Heart left ventricle (tissue), 16 donors: ENCODE measurements around the gene NTSR2. TPM values are rescaled to one million over a fixed set of nuclear protein-coding genes. Genes with fewer than 3 reads are reported as not detected.

Experiments used
- ATAC-seq, 4 donors: fragments of 200-7000 bp; cut with Tn5 transposase; one replicate each; pipeline ENCODE4 v1.9.1; 2020 to 2022; ENCODE audit warnings: moderate library complexity in 4 of 4, mild to moderate bottlenecking in 3 of 4, moderate number of reproducible peaks in 1 of 4
- DNase-seq, 5 donors: peaks; one replicate each; pipeline ENCODE4 v3.0.0-alpha.2; 2020
- H3K27ac ChIP-seq, 12 donors: fragments of 200-600 bp; sonication (generic) in 4 of 12; one replicate each; pipeline versions ENCODE4 v1.5.0 to v1.8.0; 2016 to 2022; ENCODE audit warnings: mild to moderate bottlenecking in 2 of 12
- H3K27me3 ChIP-seq, 9 donors: fragments of 200-600 bp; sonication (generic) in 2 of 9; one replicate each; pipeline versions ENCODE4 v1.5.1 to v1.8.0; 2016 to 2022; ENCODE audit warnings: mild to moderate bottlenecking in 3 of 9
- H3K36me3 ChIP-seq, 9 donors: fragments of 200-600 bp; sonication (generic) in 2 of 9; one replicate each; pipeline versions ENCODE4 v1.5.0 to v1.8.0; 2018 to 2022; ENCODE audit warnings: mild to moderate bottlenecking in 2 of 9
- H3K4me1 ChIP-seq, 12 donors: fragments of 200-600 bp; sonication (generic) in 4 of 12; one replicate each; pipeline versions ENCODE4 v1.5.0 to v1.8.0; 2016 to 2022; ENCODE audit warnings: mild to moderate bottlenecking in 3 of 12
- H3K4me3 ChIP-seq, 12 donors: fragments of 200-600 bp; sonication (generic) in 4 of 12; one replicate each; pipeline versions ENCODE4 v1.5.0 to v1.8.0; 2017 to 2022; ENCODE audit warnings: mild to moderate bottlenecking in 9 of 12, moderate library complexity in 4 of 12
- H3K9me3 ChIP-seq, 12 donors: fragments of 200-600 bp; sonication (generic) in 4 of 12; one replicate each; pipeline versions ENCODE4 v1.5.0 to v1.8.0; 2016 to 2022; ENCODE audit warnings: mild to moderate bottlenecking in 1 of 12
- CTCF ChIP-seq, 12 donors: fragments of 200-600 bp; sonication (generic) in 4 of 12; IDR thresholded peaks; one replicate each; pipeline versions ENCODE4 v1.5.0 to v1.8.0; 2018 to 2022; ENCODE audit warnings: antibody characterized with exemption in 12 of 12, mild to moderate bottlenecking in 5 of 12
- POLR2A ChIP-seq, 2 donors: fragments of 450-650 bp; IDR thresholded peaks; one replicate each; pipeline ENCODE4 v1.6.1; 2017; ENCODE audit warnings: antibody characterized with exemption in 2 of 2, mild to moderate bottlenecking in 2 of 2, moderate library complexity in 2 of 2
- WGBS, 4 donors: extraction: QIAGEN DNeasy Blood & Tissue Kit in 2 of 4; methylation state at CpG; one replicate each; pipeline versions ENCODE4 v1.1.5 to v1.1.7; 2013 to 2018; 5-methylcytosine and 5-hydroxymethylcytosine counted together
- intact Hi-C, 10 donors: fragments of 100-400 bp; cut with DNase I; formaldehyde crosslinking; loops; one replicate each; pipeline versions ENCODE4 v1.11.1 to v1.14.2; 2022
- polyA plus RNA-seq, 2 donors: library from polyadenylated mRNA; stranded (reverse); fragments of 200-250 nt; gene quantifications; one replicate each; pipeline ENCODE4 v1.2.3, GENCODE V29; 2013
- total RNA-seq, 9 donors: library from RNA; depleted of rRNA in 2 of 9; stranded (reverse); fragments of >200 nt in 2 of 9; fragmentation: NEBNext Ultra II Directional in 3 of 9; extraction: Animal tissue kit (Norgen Biotek cat#: 25700) in 3 of 9; gene quantifications; one replicate each; pipeline versions ENCODE4 v1.1.0 to v1.2.4, GENCODE V29; 2016 to 2023
- donor health status: ischemic (EF 13 %, LVEDD 7.1; RV severe dilation, severe dysfunction).
- donor health status: healthy with polysubstance abuse.
- donor health status: DM: no; HTN: yes; CAD: no.
- donor health status: DM: no; HTN: no; CAD: no.
- donor health status: ischemic (EF 25% LVEDD 6.9; RV normal size, moderate dysfunction).
- donor health status: ischemic (EF 25% LVEDD 5.7; RV mildly dilated, moderate dysfunction).
- donor health status: healthy.
- donor health status: DM: yes; HTN: yes; CAD: no.
- donor health status: ischemic (EF 35%, LVEDD 5.7; RV mildly dilated, moderate dysfunction).
- donor health status: nonischemic (EF 11% LVEDD 7.7; RV severe dilation, severe dysfunction).
- donor health status: DM: yes; HTN: yes; CAD: no.
- donor health status: PGD.
- donor health status: ischemic (EF 29% LVEDD 5.4; RV normal size, mild dysfunction).
- donor health status: nonischemic (EF 23%, LVEDD 6.1; RV moderate dilation, normal function).

Gene NTSR2
- total and polyA plus RNA-seq, 11 donors: 0.04 to 0.16 TPM; not detected in 9

- ATAC-seq (no peak), DNase-seq (no peak)
- TF ChIP-seq POLR2A (IDR thresholded peaks at IDR 0.05) (no peak), CTCF (IDR thresholded peaks at IDR 0.05) (no peak)
- H3K9me3 ChIP-seq: no peaks in the 10 kb centered on the region
- no peak overlapping the region for H3K27ac ChIP-seq
- intact Hi-C loops: no loop called here
- H3K36me3 ChIP-seq: no peaks in the 10 kb centered on the region
- WGBS, 4 donors: 61 to 72% (median 69%) methylated on average over 3 of the region's 3 CpGs
- H3K4me3 ChIP-seq: no peak overlapping the region
- peaks cover 0 to 15% (median 8%) of the 10 kb centered on the region in 12 donors for H3K4me1 ChIP-seq
- peaks cover 0 to 41% (median 3%) of the 10 kb centered on the region in 9 donors for H3K27me3 ChIP-seq
These were observed 2.4 kb upstream of the NTSR2 start for GRCh38 chr2:11672407-11672806.

GRCh38 chr2:11667866-11668637 is 1.9 kb downstream of the NTSR2 start:
- H3K27ac ChIP-seq: no peak overlapping the region
- intact Hi-C loops: no loop called here

GRCh38 chr2:11667194-11667593 is 2.8 kb downstream of the NTSR2 start:
- Histone ChIP-seq H3K36me3 (no peaks in the 10 kb centered on the region), H3K9me3 (peaks cover 0 to 7% (median 0%) of the 10 kb centered on the region in 12 donors), H3K27ac (no peak overlapping the region), H3K4me3 (no peak overlapping the region), H3K4me1 (peaks cover 0 to 11% (median 8%) of the 10 kb centered on the region in 12 donors), H3K27me3 (peaks cover 0 to 42% (median under 1%) of the 10 kb centered on the region in 9 donors)
- intact Hi-C loops: no loop called here
- 75 to 82% (median 77%) methylated on average over 3 of the region's 3 CpGs for WGBS, 4 donors
- no peak for DNase-seq
- ATAC-seq: no peak
- no peak for TF ChIP-seq CTCF (IDR thresholded peaks at IDR 0.05)
- no peak for TF ChIP-seq POLR2A (IDR thresholded peaks at IDR 0.05)

More at GRCh38 chr2:11667866-11668637, 1.9 kb downstream of the NTSR2 start:
- Histone ChIP-seq H3K36me3 (no peaks in the 10 kb centered on the region), H3K27me3 (peaks cover 0 to 40% (median 0%) of the 10 kb centered on the region in 9 donors), H3K4me1 (peaks cover 0 to 11% (median 8%) of the 10 kb centered on the region in 12 donors), H3K9me3 (peaks cover 0 to 2% (median 0%) of the 10 kb centered on the region in 12 donors), H3K4me3 (no peak overlapping the region)
- 72 to 77% (median 74%) methylated on average over 15 to 16 of the region's 16 CpGs for WGBS, 4 donors
- ATAC-seq (no peak), DNase-seq (no peak)
- TF ChIP-seq POLR2A (IDR thresholded peaks at IDR 0.05) (no peak), CTCF (IDR thresholded peaks at IDR 0.05) (no peak)

- Histone ChIP-seq H3K9me3 (peaks cover 0 to 7% (median 0%) of the 10 kb centered on the region in 12 donors), H3K4me1 (peaks cover 0 to 11% (median 8%) of the 10 kb centered on the region in 12 donors), H3K4me3 (no peak overlapping the region), H3K27ac (no peak overlapping the region), H3K27me3 (peaks cover 0 to 44% (median 3%) of the 10 kb centered on the region in 9 donors), H3K36me3 (no peaks in the 10 kb centered on the region)
- no peak for TF ChIP-seq CTCF (IDR thresholded peaks at IDR 0.05)
- no peak for TF ChIP-seq POLR2A (IDR thresholded peaks at IDR 0.05)
- WGBS, 4 donors: 76 to 81% (median 77%) methylated on average over 10 of the region's 10 CpGs
- DNase-seq: no peak
- no peak for ATAC-seq
- intact Hi-C loops: no loop called here
These were observed 4.3 kb downstream of the NTSR2 start for GRCh38 chr2:11665510-11666362.
